Measurements from ENCODE around the gene IMPACT.

Gene IMPACT

GRCh38 chr18:24427484-24427883 lies 1.0 kb downstream of the IMPACT start:
- no peak for DNase-seq

GRCh38 chr18:24428709-24429108 lies 2.2 kb downstream of the IMPACT start:
- no peak for DNase-seq

GRCh38 chr18:24429188-24429587 lies 2.7 kb downstream of the IMPACT start:
- no peak for DNase-seq

GRCh38 chr18:24432618-24433017 lies 6.1 kb downstream of the IMPACT start:
- DNase-seq: no peak

- DNase-seq: no peak
Observed at GRCh38 chr18:24436939-24437338, 10.5 kb downstream of the IMPACT start.

GRCh38 chr18:24443870-24444269 lies 17.4 kb downstream of the IMPACT start:
- peak in 1 of 2 donors; percentile 49 for DNase-seq

GRCh38 chr18:24446453-24446852 lies 20.0 kb downstream of the IMPACT start:
- DNase-seq: no peak

GRCh38 chr18:24446953-24447538 lies 20.6 kb downstream of the IMPACT start:
- DNase-seq: no peak

- no peak for DNase-seq
Observed at GRCh38 chr18:24447961-24448360, 21.5 kb downstream of the IMPACT start.

GRCh38 chr18:24456549-24456948 lies 30.1 kb downstream of the IMPACT start:
- DNase-seq: no peak

- DNase-seq: no peak
Observed at GRCh38 chr18:24459772-24460171, 33.3 kb downstream of the IMPACT start.

- peak in 1 of 2 donors; percentile 41 for DNase-seq
Observed at GRCh38 chr18:24460388-24460787, 33.9 kb downstream of the IMPACT start, which contains the start of gene HRH4. Gene HRH4, plus strand, starts transcription at chr18:24460637. Its CDS starts 92 bp downstream, at chr18:24460729.

- DNase-seq: no peak
Observed at GRCh38 chr18:24461996-24462395, 35.5 kb downstream of the IMPACT start.

- DNase-seq: no peak
Observed at GRCh38 chr18:24462838-24463775, 36.6 kb downstream of the IMPACT start.

GRCh38 chr18:24465486-24465885 lies 39.0 kb downstream of the IMPACT start:
- no peak for DNase-seq

- no peak for DNase-seq
Observed at GRCh38 chr18:24466771-24467170, 40.3 kb downstream of the IMPACT start.

GRCh38 chr18:24470022-24470618 lies 43.6 kb downstream of the IMPACT start:
- no peak for DNase-seq

GRCh38 chr18:24470805-24471204 lies 44.3 kb downstream of the IMPACT start:
- DNase-seq: no peak

- DNase-seq: no peak
Observed at GRCh38 chr18:24472591-24472990, 46.1 kb downstream of the IMPACT start.

GRCh38 chr18:24474406-24474805 lies 47.9 kb downstream of the IMPACT start:
- DNase-seq: no peak

GRCh38 chr18:24475926-24476589 lies 49.6 kb downstream of the IMPACT start:
- no peak for DNase-seq

- no peak for DNase-seq
Observed at GRCh38 chr18:24479371-24479770, 52.9 kb downstream of the IMPACT start.

- no peak for DNase-seq
Observed at GRCh38 chr18:24482821-24483220, 56.4 kb downstream of the IMPACT start.

Data from bone marrow (tissue), 2 donors.